Prostate gland (tissue), 2 donors: ENCODE results near the gene PPP2R2D. TPM values are rescaled to one million over a fixed set of nuclear protein-coding genes. Genes with fewer than 3 reads are reported as not detected.

Experiments
- DNase-seq: peaks from one replicate; pipeline ENCODE4 v3.0.0-alpha.2; 2019; ENCODE audit warnings: low spot score
- H3K27ac ChIP-seq, 2 donors: fragments of 200-600 bp; sonication (generic); 2 replicates each; pipeline ENCODE4 v1.5.1; 2017 to 2019
- H3K27me3 ChIP-seq: fragments of 200-600 bp; sonication (generic); replicated peaks from 2 replicates; pipeline ENCODE4 v1.5.1; 2019; ENCODE audit not compliant: insufficient read depth
- H3K36me3 ChIP-seq, 2 donors: fragments of 200-600 bp; sonication (generic); 1 replicate in 1 of 2; 2 replicates in 1 of 2; pipeline versions ENCODE4 v1.5.1 to v1.8.1; 2017 to 2019
- H3K4me1 ChIP-seq: fragments of 200-600 bp; sonication (generic); replicated peaks from 2 replicates; pipeline ENCODE4 v1.5.1; 2019
- H3K4me3 ChIP-seq, 2 donors: fragments of 200-600 bp; sonication (generic); 2 replicates each; pipeline ENCODE4 v1.5.1; 2017 to 2019
- H3K9me3 ChIP-seq: fragments of 200-600 bp; sonication (generic); 2 replicates; pipeline ENCODE4 v1.5.1; 2017
- POLR2A ChIP-seq: fragments of 450-650 bp; IDR thresholded peaks from one replicate; pipeline ENCODE4 v1.6.1; 2016; ENCODE audit warnings: antibody characterized with exemption, mild to moderate bottlenecking
- POLR2AphosphoS5 ChIP-seq: sonication (generic); formaldehyde crosslinking; IDR thresholded peaks from one replicate; pipeline ENCODE4 v1.6.1; 2017; ENCODE audit warnings: antibody characterized with exemption
- WGBS: methylation state at CpG from one replicate; pipeline ENCODE4 v1.1.5; 2018; 5-methylcytosine and 5-hydroxymethylcytosine counted together
- intact Hi-C: fragments of 100-400 bp; cut with DNase I; formaldehyde crosslinking; loops from one replicate; pipeline ENCODE4 v1.14.2; 2022
- total RNA-seq, 2 donors: library from RNA; depleted of rRNA; stranded (reverse); fragments of >200 nt; gene quantifications; one replicate each; pipeline ENCODE4 v1.1.0, GENCODE V29; 2016
- TF ChIP-seq, protein P1 (sequence below), 4 experiments: fragments of 200-600 bp in 2 of 4; fragments of 450-650 bp in 2 of 4; sonication (generic) in 2 of 4; IDR thresholded peaks; 1 replicate in 3 of 4; 2 replicates in 1 of 4; pipeline ENCODE4 v1.5.1; 2016 to 2019; ENCODE audit warnings: antibody characterized with exemption in 4 of 4, mild to moderate bottlenecking in 2 of 4, moderate library complexity in 2 of 4

PPP2R2D gene
- total RNA-seq, 2 donors from 2014 or later: 37.0 to 55.2 TPM

DNA sequence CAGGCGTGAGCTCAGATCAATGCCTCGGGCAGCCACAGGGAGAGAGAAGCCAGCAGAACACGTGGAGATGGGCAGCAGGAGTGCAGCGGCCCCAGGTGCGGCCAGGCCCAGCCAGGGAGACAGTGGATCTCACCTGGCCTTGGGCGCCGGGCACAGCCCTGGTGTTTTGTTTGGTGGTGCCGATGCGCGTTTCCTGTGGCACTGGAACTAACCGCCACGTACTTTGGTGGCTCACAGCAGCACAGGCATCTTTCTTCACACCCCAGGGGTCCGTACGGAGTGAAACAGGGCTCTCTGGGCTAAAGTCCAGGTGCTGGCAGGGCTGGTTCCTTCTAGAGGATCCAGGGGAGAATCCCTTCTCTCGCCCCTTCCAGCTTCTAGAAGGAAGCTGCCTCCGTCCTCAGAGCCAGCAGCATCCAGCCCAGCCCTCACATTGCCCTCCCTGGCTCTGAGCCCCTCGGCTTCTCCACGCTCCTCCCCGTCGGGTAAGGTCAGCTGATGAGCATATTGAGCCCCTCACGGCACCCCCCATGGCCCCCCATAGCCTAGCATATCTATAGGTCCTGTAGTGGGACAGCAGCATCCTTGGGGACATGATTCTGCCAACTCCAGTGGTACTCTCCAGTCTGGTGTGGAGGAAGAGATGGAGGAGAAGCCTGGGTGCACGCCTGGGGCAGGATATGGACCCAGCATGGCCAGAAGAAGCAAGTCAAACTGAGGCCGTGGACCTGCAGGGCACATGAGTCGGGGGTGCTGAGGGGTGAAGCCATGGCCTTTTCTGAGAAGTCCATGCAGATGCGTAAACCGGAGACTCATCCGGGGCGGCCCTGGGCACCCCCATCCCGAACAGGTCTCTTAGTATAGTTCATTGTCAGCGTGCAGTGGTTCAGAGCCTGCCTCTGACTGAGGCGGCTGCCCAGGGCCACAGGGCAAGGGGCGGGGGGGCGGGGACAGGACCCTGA lies 43.4 kb upstream of the PPP2R2D start:
- 78% methylated on average over 33 of the region's 33 CpGs for WGBS
- TF ChIP-seq, protein P1, sequence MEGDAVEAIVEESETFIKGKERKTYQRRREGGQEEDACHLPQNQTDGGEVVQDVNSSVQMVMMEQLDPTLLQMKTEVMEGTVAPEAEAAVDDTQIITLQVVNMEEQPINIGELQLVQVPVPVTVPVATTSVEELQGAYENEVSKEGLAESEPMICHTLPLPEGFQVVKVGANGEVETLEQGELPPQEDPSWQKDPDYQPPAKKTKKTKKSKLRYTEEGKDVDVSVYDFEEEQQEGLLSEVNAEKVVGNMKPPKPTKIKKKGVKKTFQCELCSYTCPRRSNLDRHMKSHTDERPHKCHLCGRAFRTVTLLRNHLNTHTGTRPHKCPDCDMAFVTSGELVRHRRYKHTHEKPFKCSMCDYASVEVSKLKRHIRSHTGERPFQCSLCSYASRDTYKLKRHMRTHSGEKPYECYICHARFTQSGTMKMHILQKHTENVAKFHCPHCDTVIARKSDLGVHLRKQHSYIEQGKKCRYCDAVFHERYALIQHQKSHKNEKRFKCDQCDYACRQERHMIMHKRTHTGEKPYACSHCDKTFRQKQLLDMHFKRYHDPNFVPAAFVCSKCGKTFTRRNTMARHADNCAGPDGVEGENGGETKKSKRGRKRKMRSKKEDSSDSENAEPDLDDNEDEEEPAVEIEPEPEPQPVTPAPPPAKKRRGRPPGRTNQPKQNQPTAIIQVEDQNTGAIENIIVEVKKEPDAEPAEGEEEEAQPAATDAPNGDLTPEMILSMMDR (IDR thresholded peaks at IDR 0.05): no peak
- TF ChIP-seq POLR2AphosphoS5 (no peak), POLR2A (no peak)
- Histone ChIP-seq H3K36me3 (no peaks in the 10 kb centered on the region), H3K27ac (no peak overlapping the region), H3K27me3 (no peaks in the 10 kb centered on the region), H3K4me3 (no peak overlapping the region), H3K9me3 (no peaks in the 10 kb centered on the region), H3K4me1 (no peaks in the 10 kb centered on the region)
- intact Hi-C loops: no loop called here
- no peak for DNase-seq

DNA sequence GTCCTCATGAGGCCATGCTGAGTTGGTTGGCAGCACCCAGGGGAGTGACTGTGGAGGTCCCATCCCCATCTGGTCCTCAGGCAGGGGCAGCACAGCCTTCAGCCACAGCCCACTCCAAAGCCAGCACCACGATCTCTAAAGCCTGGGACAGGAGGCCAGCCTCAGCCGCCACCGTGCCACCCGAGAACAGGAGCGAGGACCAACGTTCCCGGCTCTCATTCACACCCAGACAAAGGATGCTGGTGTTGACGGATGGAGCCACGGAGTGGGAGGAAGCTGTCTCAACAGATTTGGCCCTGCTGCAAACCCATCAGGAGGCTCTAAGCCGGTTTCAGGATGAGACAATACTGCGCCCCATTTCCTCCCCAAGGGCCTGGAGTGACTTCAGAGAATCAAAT lies 42.7 kb upstream of the PPP2R2D start:
- DNase-seq: no peak
- intact Hi-C loops: no loop called here
- H3K9me3 ChIP-seq: no peaks in the 10 kb centered on the region
- no peaks in the 10 kb centered on the region for H3K27me3 ChIP-seq
- H3K4me1 ChIP-seq: no peaks in the 10 kb centered on the region
- no peak overlapping the region for H3K27ac ChIP-seq
- TF ChIP-seq, protein P1 (IDR thresholded peaks at IDR 0.05): no peak
- TF ChIP-seq POLR2AphosphoS5 (no peak), POLR2A (no peak)
- H3K36me3 ChIP-seq: no peaks in the 10 kb centered on the region
- WGBS: 83% methylated on average over 11 of the region's 11 CpGs
- no peak overlapping the region for H3K4me3 ChIP-seq

DNA sequence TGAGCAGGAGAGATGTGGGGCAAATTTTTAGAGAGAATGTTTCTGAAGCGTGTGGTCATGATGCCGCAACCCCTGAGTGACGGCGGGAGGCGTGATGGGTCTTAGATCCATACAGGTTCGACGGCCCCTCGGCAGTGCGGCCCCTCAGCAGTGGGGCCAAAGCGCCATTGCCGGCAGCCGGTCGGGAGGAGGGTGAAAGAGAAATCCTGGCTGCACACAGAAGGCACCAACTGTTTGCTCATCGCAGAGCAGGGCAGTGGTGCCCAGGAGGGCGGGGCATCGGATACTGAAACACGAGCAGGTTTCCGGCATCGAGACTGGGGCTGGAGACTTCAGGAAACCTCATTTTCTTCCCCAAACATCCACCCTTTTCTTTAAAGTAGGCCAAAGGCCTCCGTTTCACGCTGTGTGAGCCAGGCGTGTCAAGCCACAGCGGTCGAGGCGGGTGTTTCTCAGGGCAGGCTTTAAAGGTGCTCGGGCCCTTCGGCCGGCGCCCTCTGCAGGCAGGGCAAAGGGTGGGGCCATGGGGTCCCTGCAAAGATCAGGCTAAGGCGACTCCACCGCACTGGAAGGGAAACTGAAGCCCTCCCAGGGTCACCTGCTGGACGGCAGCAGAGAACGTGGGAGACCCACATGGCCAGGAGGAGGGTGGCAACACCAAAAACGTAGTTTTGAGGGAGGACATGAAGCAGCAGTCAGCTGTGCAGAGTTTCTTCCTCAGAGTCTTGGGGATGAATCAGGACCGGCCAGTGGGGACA lies 42.0 kb upstream of the PPP2R2D start:
- TF ChIP-seq POLR2A (no peak), POLR2AphosphoS5 (no peak)
- TF ChIP-seq, protein P1 (IDR thresholded peaks at IDR 0.05): no peak
- Histone ChIP-seq H3K4me3 (no peak overlapping the region), H3K27me3 (no peaks in the 10 kb centered on the region), H3K4me1 (no peaks in the 10 kb centered on the region), H3K9me3 (no peaks in the 10 kb centered on the region), H3K27ac (no peak overlapping the region), H3K36me3 (no peaks in the 10 kb centered on the region)
- intact Hi-C loops: no loop called here
- no peak for DNase-seq
- WGBS: 88% methylated on average over 35 of the region's 35 CpGs

DNA sequence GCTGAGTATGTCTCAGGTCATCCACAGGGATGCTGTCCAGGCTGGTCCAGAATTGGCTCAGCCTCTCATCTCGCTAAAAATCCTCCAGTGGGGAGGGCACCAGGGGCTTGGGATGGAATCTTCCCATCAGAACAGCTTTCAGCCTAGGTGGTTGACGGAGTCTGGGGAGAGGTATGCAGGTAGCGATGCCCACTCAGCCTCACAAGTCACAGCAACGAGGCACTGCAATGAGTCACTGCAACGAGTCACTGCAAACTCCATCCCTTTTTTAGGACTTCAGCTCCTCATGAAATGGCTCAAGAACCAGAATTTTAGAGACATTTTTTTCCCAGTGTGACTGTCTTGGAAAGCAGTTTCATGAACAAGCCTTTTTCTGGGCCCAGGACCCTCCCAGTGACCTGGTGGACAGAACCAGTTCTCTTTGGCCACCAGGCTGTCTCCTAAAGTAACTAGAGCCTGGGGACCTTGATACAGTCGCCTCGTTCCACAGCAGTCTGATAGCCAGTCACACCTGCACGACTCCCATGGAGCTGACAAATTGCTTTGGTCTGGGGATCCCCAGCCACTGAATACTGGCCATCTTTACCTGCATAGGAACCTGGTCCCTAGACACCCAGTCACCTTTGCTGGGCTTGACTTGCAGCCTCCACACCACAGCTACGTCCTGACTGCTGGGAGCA lies 41.3 kb upstream of the PPP2R2D start:
- no peak overlapping the region for H3K4me3 ChIP-seq
- H3K9me3 ChIP-seq: no peaks in the 10 kb centered on the region
- H3K27ac ChIP-seq: no peak overlapping the region
- TF ChIP-seq POLR2AphosphoS5 (no peak), POLR2A (no peak)
- TF ChIP-seq, protein P1 (IDR thresholded peaks at IDR 0.05): no peak
- H3K27me3 ChIP-seq: no peaks in the 10 kb centered on the region
- DNase-seq: no peak
- intact Hi-C loops: no loop called here
- no peaks in the 10 kb centered on the region for H3K4me1 ChIP-seq
- H3K36me3 ChIP-seq: no peaks in the 10 kb centered on the region
- 72% methylated on average over 9 of the region's 9 CpGs for WGBS
